Loucy (cell line): ENCODE measurements around the gene TLCD2.

Source experiments
- EZH2phosphoT487 ChIP-seq: fragments of 200-600 bp; IDR thresholded peaks from 2 replicates; pipeline ENCODE4 v1.6.1; 2018; ENCODE audit warnings: antibody characterized with exemption, mild to moderate bottlenecking, moderate library complexity, borderline replicate concordance
- TF ChIP-seq, protein P1 (sequence below): fragments of 200-600 bp; sonication (generic); conservative IDR thresholded peaks from 2 replicates; pipeline ENCODE4 v1.5.1; 2014; ENCODE audit warnings: mild to moderate bottlenecking, antibody characterized with exemption, low read length

DNA sequence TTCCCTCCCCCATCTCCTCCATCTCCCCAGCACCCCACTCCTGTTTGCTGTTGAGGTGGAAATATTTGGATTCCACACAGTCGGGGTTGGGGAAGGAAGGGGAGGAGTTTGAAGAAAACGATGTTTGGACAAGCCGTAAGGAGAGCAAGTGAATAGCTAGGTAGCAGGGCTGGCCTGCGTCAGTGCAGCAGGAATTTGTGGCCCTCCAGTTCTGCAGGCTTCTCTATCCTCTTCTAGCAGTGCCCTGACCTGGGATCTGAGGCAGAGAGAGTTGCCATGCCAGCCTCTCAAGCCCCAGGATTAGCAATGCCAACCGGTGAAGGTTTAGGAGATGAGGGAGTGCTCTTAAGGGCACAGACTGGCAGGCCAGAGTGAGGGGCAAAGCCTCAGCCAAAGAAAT, 12.5 kb downstream of the TLCD2 start:
- TF ChIP-seq, protein P1, sequence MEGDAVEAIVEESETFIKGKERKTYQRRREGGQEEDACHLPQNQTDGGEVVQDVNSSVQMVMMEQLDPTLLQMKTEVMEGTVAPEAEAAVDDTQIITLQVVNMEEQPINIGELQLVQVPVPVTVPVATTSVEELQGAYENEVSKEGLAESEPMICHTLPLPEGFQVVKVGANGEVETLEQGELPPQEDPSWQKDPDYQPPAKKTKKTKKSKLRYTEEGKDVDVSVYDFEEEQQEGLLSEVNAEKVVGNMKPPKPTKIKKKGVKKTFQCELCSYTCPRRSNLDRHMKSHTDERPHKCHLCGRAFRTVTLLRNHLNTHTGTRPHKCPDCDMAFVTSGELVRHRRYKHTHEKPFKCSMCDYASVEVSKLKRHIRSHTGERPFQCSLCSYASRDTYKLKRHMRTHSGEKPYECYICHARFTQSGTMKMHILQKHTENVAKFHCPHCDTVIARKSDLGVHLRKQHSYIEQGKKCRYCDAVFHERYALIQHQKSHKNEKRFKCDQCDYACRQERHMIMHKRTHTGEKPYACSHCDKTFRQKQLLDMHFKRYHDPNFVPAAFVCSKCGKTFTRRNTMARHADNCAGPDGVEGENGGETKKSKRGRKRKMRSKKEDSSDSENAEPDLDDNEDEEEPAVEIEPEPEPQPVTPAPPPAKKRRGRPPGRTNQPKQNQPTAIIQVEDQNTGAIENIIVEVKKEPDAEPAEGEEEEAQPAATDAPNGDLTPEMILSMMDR: no peak
- no peak for TF ChIP-seq EZH2phosphoT487
